HG03520 (cell line): ENCODE data around the gene VWA8.
"Not testable (repeated sequence)": the region's sequence is repeated elsewhere in the genome, so short reads cannot be mapped to it uniquely, and the experiment has no call there.

Experiments used
- ATAC-seq: cut with Tn5 transposase; IDR thresholded peaks from one replicate; pipeline ENCODE4 v1.9.1; 2021; ENCODE audit warnings: mild to moderate bottlenecking, moderate library complexity; ENCODE audit not compliant: unreplicated experiment

VWA8 gene

GRCh38 chr13:41652735-41653361, 308.1 kb downstream of the VWA8 start:
- ATAC-seq = no peak

GRCh38 chr13:41651413-41652058, 309.4 kb downstream of the VWA8 start:
- no peak for ATAC-seq

- no peak for ATAC-seq
Observed at GRCh38 chr13:41650706-41651105, 310.2 kb downstream of the VWA8 start.

GRCh38 chr13:41649659-41650058, 311.2 kb downstream of the VWA8 start:
- ATAC-seq = no peak

- ATAC-seq = no peak
Observed at GRCh38 chr13:41648314-41648935, 312.5 kb downstream of the VWA8 start.

- ATAC-seq = not testable (repeated sequence)
Observed at GRCh38 chr13:41647699-41648313, 313.1 kb downstream of the VWA8 start.

GRCh38 chr13:41645331-41645730, 315.6 kb downstream of the VWA8 start:
- no peak for ATAC-seq

- ATAC-seq = no peak
Observed at GRCh38 chr13:41644742-41645141, 316.2 kb downstream of the VWA8 start.

GRCh38 chr13:41643507-41643906, 317.4 kb downstream of the VWA8 start:
- ATAC-seq = no peak

GRCh38 chr13:41641961-41642360, 318.9 kb downstream of the VWA8 start:
- ATAC-seq = no peak

- ATAC-seq = no peak
Observed at GRCh38 chr13:41641429-41641828, 319.5 kb downstream of the VWA8 start.

- no peak for ATAC-seq
Observed at GRCh38 chr13:41639955-41640780, 320.7 kb downstream of the VWA8 start.

- no peak for ATAC-seq
Observed at GRCh38 chr13:41639237-41639904, 321.5 kb downstream of the VWA8 start.

GRCh38 chr13:41637586-41637985, 323.3 kb downstream of the VWA8 start:
- no peak for ATAC-seq

- ATAC-seq = not testable (repeated sequence)
Observed at GRCh38 chr13:41637032-41637431, 323.9 kb downstream of the VWA8 start.

- ATAC-seq = not testable (repeated sequence)
Observed at GRCh38 chr13:41636590-41636989, 324.3 kb downstream of the VWA8 start.

- no peak for ATAC-seq
Observed at GRCh38 chr13:41634407-41634806, 326.5 kb downstream of the VWA8 start.

- no peak for ATAC-seq
Observed at GRCh38 chr13:41633776-41634175, 327.1 kb downstream of the VWA8 start.

- no peak for ATAC-seq
Observed at GRCh38 chr13:41631296-41631965, 329.5 kb downstream of the VWA8 start.

- ATAC-seq = no peak
Observed at GRCh38 chr13:41627425-41627824, 333.5 kb downstream of the VWA8 start.
